ENCODE measurements around the gene KRTCAP2.

DNA sequence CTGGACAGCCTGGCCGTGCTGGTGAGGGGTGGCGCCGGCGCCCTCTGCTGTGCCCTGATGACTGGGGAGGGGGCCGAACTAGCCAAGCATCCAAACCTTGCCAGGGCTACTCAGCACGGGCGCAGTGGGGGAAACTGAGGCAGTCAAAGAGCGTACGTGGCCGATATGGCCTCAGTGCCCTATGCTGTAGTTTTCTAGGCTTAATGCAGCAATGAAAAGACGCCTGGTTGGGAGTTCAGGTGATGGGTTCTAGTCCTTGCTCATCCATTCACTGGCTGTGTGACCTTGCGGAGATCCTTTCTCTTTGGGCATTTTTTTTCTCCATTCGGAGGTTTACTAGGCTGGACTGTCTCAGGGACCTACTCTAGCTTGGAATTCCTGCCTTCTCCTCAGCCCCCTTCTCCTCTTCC, 36.2 kb upstream of the KRTCAP2 start:
- no peak for TF ChIP-seq EZH2 (IDR thresholded peaks at IDR 0.05; ENCODE audit: borderline replicate concordance, low read depth, low read length, poor library complexity, severe bottlenecking)
- TF ChIP-seq, protein P1, sequence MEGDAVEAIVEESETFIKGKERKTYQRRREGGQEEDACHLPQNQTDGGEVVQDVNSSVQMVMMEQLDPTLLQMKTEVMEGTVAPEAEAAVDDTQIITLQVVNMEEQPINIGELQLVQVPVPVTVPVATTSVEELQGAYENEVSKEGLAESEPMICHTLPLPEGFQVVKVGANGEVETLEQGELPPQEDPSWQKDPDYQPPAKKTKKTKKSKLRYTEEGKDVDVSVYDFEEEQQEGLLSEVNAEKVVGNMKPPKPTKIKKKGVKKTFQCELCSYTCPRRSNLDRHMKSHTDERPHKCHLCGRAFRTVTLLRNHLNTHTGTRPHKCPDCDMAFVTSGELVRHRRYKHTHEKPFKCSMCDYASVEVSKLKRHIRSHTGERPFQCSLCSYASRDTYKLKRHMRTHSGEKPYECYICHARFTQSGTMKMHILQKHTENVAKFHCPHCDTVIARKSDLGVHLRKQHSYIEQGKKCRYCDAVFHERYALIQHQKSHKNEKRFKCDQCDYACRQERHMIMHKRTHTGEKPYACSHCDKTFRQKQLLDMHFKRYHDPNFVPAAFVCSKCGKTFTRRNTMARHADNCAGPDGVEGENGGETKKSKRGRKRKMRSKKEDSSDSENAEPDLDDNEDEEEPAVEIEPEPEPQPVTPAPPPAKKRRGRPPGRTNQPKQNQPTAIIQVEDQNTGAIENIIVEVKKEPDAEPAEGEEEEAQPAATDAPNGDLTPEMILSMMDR (conservative IDR thresholded peaks at IDR 0.05; ENCODE audit: low read depth, low read length) = no peak

All from A673 (cell line).